Type B pancreatic cell (in vitro differentiated cells): ENCODE measurements around the gene ACTR1B. TPM values are rescaled to one million over a fixed set of nuclear protein-coding genes. Genes with fewer than 3 reads are reported as not detected.
"Not testable (repeated sequence)": the region's sequence is repeated elsewhere in the genome, so short reads cannot be mapped to it uniquely, and the experiment has no call there.

Experiments
- DNase-seq: peaks from one replicate; pipeline ENCODE4 v3.0.0; 2021; ENCODE audit warnings: mixed read lengths; ENCODE audit not compliant: unreplicated experiment; ENCODE audit errors: extremely low spot score
- H3K27ac Mint-ChIP-seq: 2 replicates; pipeline ENCODE4 v1.8.0; 2021; ENCODE audit warnings: mild to moderate bottlenecking, mixed read lengths
- H3K27me3 Mint-ChIP-seq: 2 replicates; pipeline ENCODE4 v1.8.0; 2021; ENCODE audit warnings: mixed read lengths
- H3K36me3 Mint-ChIP-seq: 2 replicates; pipeline ENCODE4 v1.8.0; 2021; ENCODE audit warnings: mixed read lengths
- H3K4me1 Mint-ChIP-seq: one replicate; pipeline ENCODE4 v1.8.0; 2021; ENCODE audit warnings: mixed read lengths; ENCODE audit not compliant: unreplicated experiment
- H3K4me3 Mint-ChIP-seq: 2 replicates; pipeline ENCODE4 v1.8.0; 2021; ENCODE audit warnings: mild to moderate bottlenecking, mixed read lengths
- H3K9me3 Mint-ChIP-seq: 2 replicates; pipeline ENCODE4 v1.8.0; 2021; ENCODE audit warnings: mixed read lengths
- CTCF ChIP-seq: fragments of 200-600 bp; sonication (generic); conservative IDR thresholded peaks from 2 replicates; pipeline ENCODE4 v1.5.0; 2021; ENCODE audit warnings: antibody characterized with exemption, mild to moderate bottlenecking
- total RNA-seq: library from RNA; stranded (reverse); gene quantifications from 2 replicates; pipeline ENCODE4 v1.2.1, GENCODE V29; 2021; ENCODE audit warnings: low replicate concordance

The ACTR1B gene
- total RNA-seq, 1 donor from 2014 or later: 69.0 TPM

GRCh38 chr2:97618939-97619827, 44.7 kb downstream of the ACTR1B start:
- not testable (repeated sequence) for H3K27me3 Mint-ChIP-seq, H3K36me3 Mint-ChIP-seq, H3K4me1 Mint-ChIP-seq, H3K9me3 Mint-ChIP-seq, H3K4me3 Mint-ChIP-seq, DNase-seq, H3K27ac Mint-ChIP-seq

- H3K27me3 Mint-ChIP-seq: no peaks in the 10 kb centered on the region
- no peak for TF ChIP-seq CTCF
- no peaks in the 10 kb centered on the region for H3K36me3 Mint-ChIP-seq
- no peak overlapping the region for H3K4me3 Mint-ChIP-seq
- H3K27ac Mint-ChIP-seq: no peak overlapping the region
- no peaks in the 10 kb centered on the region for H3K9me3 Mint-ChIP-seq
- no peak for DNase-seq
- H3K4me1 Mint-ChIP-seq: no peaks in the 10 kb centered on the region
These were observed 45.9 kb downstream of the ACTR1B start for GRCh38 chr2:97617911-97618310.

GRCh38 chr2:97615746-97616145, 48.1 kb downstream of the ACTR1B start:
- not testable (repeated sequence) for H3K27ac Mint-ChIP-seq, H3K9me3 Mint-ChIP-seq, H3K27me3 Mint-ChIP-seq, H3K4me1 Mint-ChIP-seq, DNase-seq, H3K36me3 Mint-ChIP-seq, H3K4me3 Mint-ChIP-seq

GRCh38 chr2:97611895-97612294, 51.9 kb downstream of the ACTR1B start:
- H3K9me3 Mint-ChIP-seq, H3K36me3 Mint-ChIP-seq, DNase-seq, H3K27me3 Mint-ChIP-seq, H3K4me1 Mint-ChIP-seq, H3K4me3 Mint-ChIP-seq, H3K27ac Mint-ChIP-seq: not testable (repeated sequence)

- H3K27ac Mint-ChIP-seq, H3K4me1 Mint-ChIP-seq, H3K36me3 Mint-ChIP-seq, DNase-seq, H3K27me3 Mint-ChIP-seq, H3K4me3 Mint-ChIP-seq, H3K9me3 Mint-ChIP-seq: not testable (repeated sequence)
These were observed 55.1 kb downstream of the ACTR1B start for GRCh38 chr2:97608745-97609144.

Other genes starting within 250 kb of the ACTR1B start
- gene ANKRD36B, start 74.2 kb downstream of the ACTR1B start, total RNA-seq: 20.9 and 42.1 TPM in 2 replicates
- gene COX5B, start 18.0 kb downstream of the ACTR1B start, total RNA-seq: 244 and 332 TPM in 2 replicates
- gene C2orf92, start 5.7 kb upstream of the ACTR1B start, total RNA-seq: 9.0 and 11.5 TPM in 2 replicates
- 1.2 and 2.5 TPM in 2 replicates for gene ZAP70, start 49.5 kb upstream of the ACTR1B start, total RNA-seq